DND-41 (cell line): ENCODE results near the gene PRDX2.

Source experiments
- ATAC-seq: fragments of 200-7000 bp; cut with Tn5 transposase; 3 replicates; pipeline ENCODE4 v1.9.1; 2021; ENCODE audit warnings: low read depth; ENCODE audit not compliant: insufficient read depth
- DNase-seq: peaks from one replicate; pipeline ENCODE4 v3.0.0-alpha.2; 2020
- H2AFZ ChIP-seq: 2 replicates; pipeline ENCODE4 v1.6.0; 2012; ENCODE audit warnings: low read depth, low read length
- H3K27ac ChIP-seq: 2 replicates; pipeline ENCODE4 v1.5.1; 2012; ENCODE audit warnings: low read length, inconsistent platforms
- H3K27me3 ChIP-seq: fragments of 200-600 bp; sonication (generic); 2 replicates; pipeline ENCODE4 v1.6.0; 2012; ENCODE audit warnings: low read length, mild to moderate bottlenecking, inconsistent platforms; ENCODE audit not compliant: insufficient read depth, poor library complexity
- H3K36me3 ChIP-seq: 2 replicates; pipeline ENCODE4 v1.5.1; 2012; ENCODE audit warnings: low read length, inconsistent platforms; ENCODE audit not compliant: insufficient read depth
- H3K4me1 ChIP-seq: 2 replicates; pipeline ENCODE4 v1.5.1; 2012; ENCODE audit warnings: mild to moderate bottlenecking, low read length; ENCODE audit not compliant: insufficient read depth
- H3K4me2 ChIP-seq: 2 replicates; pipeline ENCODE4 v1.6.0; 2012; ENCODE audit warnings: mild to moderate bottlenecking, moderate library complexity, low read length, inconsistent platforms; ENCODE audit not compliant: insufficient read depth
- H3K4me3 ChIP-seq, 2 experiments: fragments of 200-600 bp in 1 of 2; shearing (Covaris generic) in 1 of 2; 2 replicates each; pipeline ENCODE4 v1.5.1; 2012 to 2016; ENCODE audit warnings: inconsistent platforms in 2 of 2, low read length in 2 of 2, mild to moderate bottlenecking in 2 of 2, low read depth in 1 of 2, moderate library complexity in 1 of 2
- H3K79me2 ChIP-seq: 2 replicates; pipeline ENCODE4 v1.6.0; 2012; ENCODE audit warnings: low read length, inconsistent platforms; ENCODE audit not compliant: insufficient read depth
- H3K9ac ChIP-seq: 2 replicates; pipeline ENCODE4 v1.6.0; 2012; ENCODE audit warnings: low read depth, mild to moderate bottlenecking, inconsistent platforms, low read length, moderate library complexity
- H3K9me3 ChIP-seq: 2 replicates; pipeline ENCODE4 v1.5.1; 2012; ENCODE audit warnings: low read length, moderate library complexity, mild to moderate bottlenecking, inconsistent platforms; ENCODE audit not compliant: insufficient read depth, severe bottlenecking
- H4K20me1 ChIP-seq: 2 replicates; pipeline ENCODE4 v1.6.0; 2012; ENCODE audit warnings: low read length; ENCODE audit not compliant: insufficient read depth
- EZH2 ChIP-seq: IDR thresholded peaks from 3 replicates; pipeline ENCODE4 v1.6.1; 2012; ENCODE audit warnings: borderline replicate concordance, low read depth, mild to moderate bottlenecking, moderate library complexity, low read length, inconsistent platforms; ENCODE audit not compliant: severe bottlenecking
- TF ChIP-seq, protein P1 (sequence below): IDR thresholded peaks from 2 replicates; pipeline ENCODE4 v1.5.1; 2012; ENCODE audit warnings: borderline replicate concordance, low read length, moderate library complexity, mild to moderate bottlenecking; ENCODE audit not compliant: poor library complexity, severe bottlenecking; ENCODE audit errors: extremely low read depth

PRDX2 gene

DNA sequence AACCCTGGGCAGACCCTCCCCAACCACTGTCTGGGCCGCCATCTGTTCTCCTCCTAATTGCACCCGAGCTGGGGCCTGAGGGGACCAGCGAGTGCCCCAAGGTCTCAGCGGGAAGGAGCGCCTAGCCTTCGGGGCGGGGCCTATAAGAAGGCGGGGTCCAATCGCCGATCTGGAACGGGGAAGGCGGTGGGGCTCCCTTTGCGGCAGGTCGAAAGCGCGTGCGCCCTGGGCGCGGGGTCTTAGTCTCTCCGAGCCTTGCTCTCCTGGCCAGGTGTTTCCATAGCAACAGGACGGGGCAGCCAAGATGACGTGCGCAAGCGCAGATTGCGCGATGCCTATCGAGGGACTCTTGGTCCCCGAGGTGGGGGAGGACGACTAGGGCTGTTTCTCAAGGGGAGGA is 39.5 kb upstream of the PRDX2 start:
- H3K4me1 ChIP-seq: peaks cover 33% of the 10 kb centered on the region
- ATAC-seq (no peak), DNase-seq (no peak)
- no peak overlapping the region for H3K27ac ChIP-seq
- H3K9ac ChIP-seq: no peak overlapping the region
- H4K20me1 ChIP-seq: peaks cover 30% of the 10 kb centered on the region; the same call in 1 of the 2 replicates
- H3K4me2 ChIP-seq: no peak overlapping the region
- TF ChIP-seq, protein P1, sequence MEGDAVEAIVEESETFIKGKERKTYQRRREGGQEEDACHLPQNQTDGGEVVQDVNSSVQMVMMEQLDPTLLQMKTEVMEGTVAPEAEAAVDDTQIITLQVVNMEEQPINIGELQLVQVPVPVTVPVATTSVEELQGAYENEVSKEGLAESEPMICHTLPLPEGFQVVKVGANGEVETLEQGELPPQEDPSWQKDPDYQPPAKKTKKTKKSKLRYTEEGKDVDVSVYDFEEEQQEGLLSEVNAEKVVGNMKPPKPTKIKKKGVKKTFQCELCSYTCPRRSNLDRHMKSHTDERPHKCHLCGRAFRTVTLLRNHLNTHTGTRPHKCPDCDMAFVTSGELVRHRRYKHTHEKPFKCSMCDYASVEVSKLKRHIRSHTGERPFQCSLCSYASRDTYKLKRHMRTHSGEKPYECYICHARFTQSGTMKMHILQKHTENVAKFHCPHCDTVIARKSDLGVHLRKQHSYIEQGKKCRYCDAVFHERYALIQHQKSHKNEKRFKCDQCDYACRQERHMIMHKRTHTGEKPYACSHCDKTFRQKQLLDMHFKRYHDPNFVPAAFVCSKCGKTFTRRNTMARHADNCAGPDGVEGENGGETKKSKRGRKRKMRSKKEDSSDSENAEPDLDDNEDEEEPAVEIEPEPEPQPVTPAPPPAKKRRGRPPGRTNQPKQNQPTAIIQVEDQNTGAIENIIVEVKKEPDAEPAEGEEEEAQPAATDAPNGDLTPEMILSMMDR: no peak
- TF ChIP-seq EZH2: no peak
- no peak overlapping the region for H3K4me3 ChIP-seq
- H3K9me3 ChIP-seq: no peaks in the 10 kb centered on the region
- H3K79me2 ChIP-seq: peaks cover 39% of the 10 kb centered on the region
- no peaks in the 10 kb centered on the region for H3K27me3 ChIP-seq
- H2AFZ ChIP-seq: no peak overlapping the region
- peaks cover 9% of the 10 kb centered on the region; the same call in 1 of the 2 replicates for H3K36me3 ChIP-seq

DNA sequence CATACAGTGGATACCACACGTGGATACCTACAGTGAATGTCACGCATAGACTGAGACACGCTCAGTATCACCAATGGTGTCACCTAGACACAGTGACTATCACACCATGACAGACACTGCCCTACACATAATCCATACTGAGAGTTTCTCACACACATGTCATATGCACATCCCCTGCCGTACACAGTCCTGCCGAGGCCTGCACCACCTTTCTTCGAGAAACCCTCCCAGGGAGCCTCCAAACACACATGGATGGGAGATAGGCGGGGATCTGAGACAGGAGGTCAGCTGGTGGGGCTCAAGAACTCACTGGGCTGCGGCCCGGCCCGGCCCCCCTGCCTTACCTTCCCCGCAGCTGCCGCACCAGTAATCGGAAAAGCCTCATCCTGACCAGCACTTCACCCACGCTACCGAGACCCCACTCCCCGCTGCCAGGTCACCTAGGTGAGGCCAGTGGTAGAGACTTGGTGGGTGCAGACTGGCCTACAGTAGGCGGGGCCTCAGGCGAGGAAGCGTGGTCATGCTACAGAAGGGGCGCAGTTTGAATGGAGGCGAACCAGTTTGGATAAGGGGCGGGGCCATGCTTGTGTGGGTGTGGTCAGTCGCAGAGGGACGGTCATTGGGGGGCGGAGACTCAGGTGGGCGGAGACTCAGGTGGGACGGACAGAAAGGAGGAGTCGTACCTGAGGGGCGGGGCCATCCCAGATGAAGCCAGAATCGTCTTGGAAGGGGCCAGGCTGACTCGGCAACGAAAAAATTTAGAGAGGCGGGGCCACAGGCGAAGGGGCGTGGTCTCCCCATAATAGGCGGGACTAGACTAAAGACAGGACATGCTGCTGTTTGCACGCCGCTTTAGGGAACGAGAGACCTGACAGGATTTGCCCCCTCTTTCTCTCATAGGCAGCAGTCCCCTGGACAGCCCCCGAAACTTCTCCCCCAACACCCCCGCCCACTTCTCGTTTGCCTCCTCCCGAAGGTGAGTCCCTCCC is 38.8 kb upstream of the PRDX2 start:
- peaks cover 39% of the 10 kb centered on the region for H3K79me2 ChIP-seq
- TF ChIP-seq, protein P1: no peak
- no peak for TF ChIP-seq EZH2
- H3K27me3 ChIP-seq: no peaks in the 10 kb centered on the region
- no peak overlapping the region for H3K4me3 ChIP-seq
- peaks cover 9% of the 10 kb centered on the region; the same call in 1 of the 2 replicates for H3K36me3 ChIP-seq
- H3K4me1 ChIP-seq: peaks cover 33% of the 10 kb centered on the region
- H3K9me3 ChIP-seq: no peaks in the 10 kb centered on the region
- H4K20me1 ChIP-seq: peaks cover 30% of the 10 kb centered on the region; the same call in 1 of the 2 replicates
- H3K9ac ChIP-seq: no peak overlapping the region
- peak; percentile 44 for DNase-seq
- no peak for ATAC-seq
- H3K27ac ChIP-seq: no peak overlapping the region
- H2AFZ ChIP-seq: no peak overlapping the region
- peak overlapping the region; percentile 41; the same call in 1 of the 2 replicates for H3K4me2 ChIP-seq

DNA sequence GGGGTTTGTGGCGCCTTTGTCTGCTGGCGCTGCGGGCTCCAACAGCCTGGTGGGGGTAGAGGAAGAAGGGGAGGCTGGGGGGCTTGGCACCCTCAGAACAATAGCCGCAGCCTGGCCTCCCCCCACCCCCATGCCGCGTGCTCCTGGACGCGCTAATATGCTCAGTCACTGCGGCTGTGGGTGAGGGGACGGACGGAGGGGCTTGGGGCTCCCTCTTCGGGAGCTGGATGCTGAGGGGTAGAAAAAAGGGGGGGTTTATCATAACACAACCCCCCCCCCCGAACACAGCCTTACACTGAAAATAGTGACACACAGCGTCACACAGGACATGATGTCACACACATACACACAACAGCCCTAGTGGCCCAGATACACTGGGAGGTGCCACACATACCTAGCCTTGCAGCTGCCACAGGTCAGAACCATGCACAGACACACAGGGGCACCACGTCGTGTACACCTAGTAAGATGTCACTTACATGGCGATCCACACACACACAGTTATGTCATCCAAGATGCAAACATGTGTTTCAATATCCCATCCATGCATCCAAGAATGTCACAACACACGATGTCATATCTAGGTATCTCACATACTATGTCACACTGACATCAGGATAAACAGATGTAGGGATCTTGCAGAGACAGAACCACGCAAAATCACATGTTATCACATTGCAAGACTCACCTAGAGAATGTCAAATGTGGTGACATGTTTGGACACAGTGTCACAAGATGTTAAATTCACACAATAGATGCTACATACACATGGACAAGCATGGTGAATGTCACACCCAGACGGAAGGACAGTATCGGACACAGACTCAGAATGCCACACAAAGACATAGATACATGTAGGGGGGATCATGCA is 37.5 kb upstream of the PRDX2 start:
- DNase-seq (peak; percentile 38), ATAC-seq (peak; percentile 52)
- Histone ChIP-seq H3K27me3 (no peaks in the 10 kb centered on the region), H3K36me3 (peaks cover 9% of the 10 kb centered on the region; the same call in 1 of the 2 replicates), H3K9ac (peak overlapping the region; percentile 77), H3K4me3 (peak overlapping the region; percentile 46 to 66; a peak in 3 of 4 replicates), H3K27ac (peak overlapping the region; percentile 61; the same call in 1 of the 2 replicates), H3K4me1 (peaks cover 42% of the 10 kb centered on the region), H3K4me2 (peak overlapping the region; percentile 93), H3K79me2 (peaks cover 36% of the 10 kb centered on the region), H4K20me1 (peaks cover 30% of the 10 kb centered on the region; the same call in 1 of the 2 replicates), H2AFZ (peak overlapping the region; percentile 87), H3K9me3 (no peaks in the 10 kb centered on the region)
- no peak for TF ChIP-seq EZH2
- TF ChIP-seq, protein P1: no peak
